Kidney (tissue), 14 donors: ENCODE measurements around the gene SMARCE1. TPM values are rescaled to one million over a fixed set of nuclear protein-coding genes. Genes with fewer than 3 reads are reported as not detected.

Experiments used
- DNase-seq, 5 donors: peaks; one replicate each; pipeline ENCODE4 v3.0.0-alpha.2; 2013 to 2020
- FAIRE-seq: peaks from 2 replicates; lab custom pipeline; 2012; peaks lifted over from hg19 to GRCh38; lab: Jason Lieb, UNC
- H3K27ac ChIP-seq, 2 donors: one replicate each; pipeline ENCODE4 v1.7.0; 2013; ENCODE audit warnings: low read depth in 2 of 2, low read length in 2 of 2, inconsistent platforms in 1 of 2
- H3K27me3 ChIP-seq: one replicate; pipeline ENCODE4 v1.7.1; 2013; ENCODE audit warnings: low read length, inconsistent platforms; ENCODE audit not compliant: control insufficient read depth, insufficient read depth
- H3K36me3 ChIP-seq, 3 donors: one replicate each; pipeline versions ENCODE4 v1.7.0 to v1.7.1; 2013; ENCODE audit warnings: low read length in 3 of 3, control low read depth in 1 of 3, inconsistent platforms in 1 of 3; ENCODE audit not compliant: insufficient read depth in 3 of 3, control insufficient read depth in 2 of 3
- H3K4me1 ChIP-seq, 3 donors: one replicate each; pipeline versions ENCODE4 v1.7.0 to v1.7.1; 2013; ENCODE audit warnings: low read length in 3 of 3, inconsistent platforms in 1 of 3, low read depth in 1 of 3; ENCODE audit not compliant: control insufficient read depth in 2 of 3, insufficient read depth in 2 of 3
- H3K4me3 ChIP-seq, 3 donors: one replicate each; pipeline versions ENCODE4 v1.7.0 to v1.8.1; 2013; ENCODE audit warnings: low read length in 3 of 3, control low read depth in 1 of 3, inconsistent platforms in 1 of 3
- H3K9ac ChIP-seq, 3 donors: one replicate each; pipeline versions ENCODE4 v1.7.0 to v1.7.1; 2013; ENCODE audit warnings: low read length in 3 of 3, control low read depth in 1 of 3, inconsistent platforms in 1 of 3
- H3K9me3 ChIP-seq, 3 donors: one replicate each; pipeline versions ENCODE4 v1.7.0 to v1.7.1; 2013; ENCODE audit warnings: low read length in 3 of 3, control low read depth in 1 of 3, inconsistent platforms in 1 of 3; ENCODE audit not compliant: control insufficient read depth in 2 of 3, insufficient read depth in 1 of 3
- intact Hi-C: fragments of 100-400 bp; cut with DNase I; formaldehyde crosslinking; loops from one replicate; pipeline ENCODE4 v1.11.1; 2022
- polyA plus RNA-seq: library from polyadenylated mRNA; stranded (reverse); fragments of 350-450 nt; fragmentation: Illumina TruSeq; extraction: RNeasy Lipid Tissue Mini Kit (QIAGEN cat#74804); gene quantifications from one replicate; pipeline ENCODE4 v1.2.3, GENCODE V29; 2014; ENCODE audit warnings: low read depth, low replicate concordance; ENCODE audit not compliant: insufficient read depth
- total RNA-seq: library from RNA; stranded (reverse); fragmentation: NEBNext Ultra II Directional; extraction: Animal tissue kit (Norgen Biotek cat#: 25700); gene quantifications from one replicate; pipeline ENCODE4 v1.2.1, GENCODE V29; 2021
- TF ChIP-seq, protein P1 (sequence below): IDR thresholded peaks from 3 replicates; pipeline ENCODE4 v1.5.1; 2012; ENCODE audit warnings: mild to moderate bottlenecking, moderate library complexity, borderline replicate concordance; ENCODE audit not compliant: insufficient read depth; ENCODE audit errors: extremely low read depth
- donor health status: control.
- donor health status: control.
- donor health status: control.
- donor health status: control.
- donor health status: control.
- donor health status: DM: yes; HTN: yes; CAD: no.
- donor health status: Normal renal cell carcinoma (clear cell type).

SMARCE1 gene
- total and polyA plus RNA-seq, 2 donors from 2014 or later: 73.4 to 112 TPM

DNA sequence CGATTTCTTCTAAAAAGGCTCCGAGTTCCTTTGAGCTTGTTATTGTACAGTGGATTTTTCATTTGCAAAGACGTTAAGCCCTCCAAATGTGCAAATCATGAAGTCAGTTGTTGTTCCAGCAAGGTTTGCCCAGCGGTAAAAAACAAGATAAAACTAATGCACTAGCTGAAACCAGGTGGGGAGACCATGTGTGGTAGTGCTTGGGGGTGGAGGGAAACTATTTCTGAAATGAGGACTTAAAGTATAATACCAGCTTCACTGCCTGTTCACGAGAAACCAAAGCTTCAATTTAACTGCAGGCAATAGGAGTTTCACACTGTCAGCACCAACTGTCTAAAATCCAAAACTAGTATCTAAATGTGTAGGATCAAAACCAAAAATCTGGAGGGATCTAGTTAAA is 22.3 kb downstream of the SMARCE1 start:
- TF ChIP-seq, protein P1, sequence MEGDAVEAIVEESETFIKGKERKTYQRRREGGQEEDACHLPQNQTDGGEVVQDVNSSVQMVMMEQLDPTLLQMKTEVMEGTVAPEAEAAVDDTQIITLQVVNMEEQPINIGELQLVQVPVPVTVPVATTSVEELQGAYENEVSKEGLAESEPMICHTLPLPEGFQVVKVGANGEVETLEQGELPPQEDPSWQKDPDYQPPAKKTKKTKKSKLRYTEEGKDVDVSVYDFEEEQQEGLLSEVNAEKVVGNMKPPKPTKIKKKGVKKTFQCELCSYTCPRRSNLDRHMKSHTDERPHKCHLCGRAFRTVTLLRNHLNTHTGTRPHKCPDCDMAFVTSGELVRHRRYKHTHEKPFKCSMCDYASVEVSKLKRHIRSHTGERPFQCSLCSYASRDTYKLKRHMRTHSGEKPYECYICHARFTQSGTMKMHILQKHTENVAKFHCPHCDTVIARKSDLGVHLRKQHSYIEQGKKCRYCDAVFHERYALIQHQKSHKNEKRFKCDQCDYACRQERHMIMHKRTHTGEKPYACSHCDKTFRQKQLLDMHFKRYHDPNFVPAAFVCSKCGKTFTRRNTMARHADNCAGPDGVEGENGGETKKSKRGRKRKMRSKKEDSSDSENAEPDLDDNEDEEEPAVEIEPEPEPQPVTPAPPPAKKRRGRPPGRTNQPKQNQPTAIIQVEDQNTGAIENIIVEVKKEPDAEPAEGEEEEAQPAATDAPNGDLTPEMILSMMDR: no peak
- H3K27me3 ChIP-seq: no peaks in the 10 kb centered on the region

DNA sequence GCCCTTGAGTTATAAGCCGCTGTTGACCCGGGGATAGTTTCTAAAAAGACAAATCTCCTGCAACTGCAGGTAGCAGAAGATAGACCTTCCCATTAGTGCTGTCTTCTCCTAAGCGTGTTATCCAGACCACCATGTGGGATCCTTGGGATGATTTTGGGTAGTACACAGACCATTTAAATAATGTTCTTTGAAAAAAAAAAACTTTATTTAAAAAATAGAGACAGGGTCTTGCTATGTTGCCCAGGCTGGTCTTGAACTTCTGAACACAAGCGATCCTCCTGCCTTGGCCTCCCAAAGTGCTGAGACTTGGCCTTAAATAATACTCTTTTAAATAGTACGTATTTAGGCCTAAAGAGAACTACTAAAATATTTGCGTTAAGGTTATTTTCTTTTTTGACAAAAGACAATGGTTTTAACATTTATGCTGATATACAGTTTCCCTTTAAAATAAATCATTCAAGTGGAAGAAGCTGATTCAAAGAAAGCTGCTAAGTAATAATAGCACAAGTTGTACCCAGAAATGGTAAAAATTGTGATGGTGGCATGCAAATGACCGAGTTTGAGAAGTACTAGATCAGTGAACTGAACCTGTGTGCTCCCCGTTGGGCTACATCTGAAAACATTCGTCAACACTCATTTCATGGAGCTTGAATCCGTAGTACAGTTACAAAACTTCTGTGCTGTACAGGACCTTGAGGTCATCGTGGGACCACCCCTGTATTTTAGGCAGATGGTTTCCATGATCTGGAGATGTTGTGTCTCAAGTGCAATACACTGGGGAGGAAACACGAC is 24.0 kb downstream of the SMARCE1 start:
- H3K4me1 ChIP-seq: peaks cover 2 to 4% (median 4%) of the 10 kb centered on the region in 3 donors
- H3K9ac ChIP-seq: no peak overlapping the region
- no peaks in the 10 kb centered on the region for H3K9me3 ChIP-seq
- no peak for DNase-seq
- H3K36me3 ChIP-seq: peaks cover 0 to 7% (median 3%) of the 10 kb centered on the region in 3 donors
- FAIRE-seq: no peak
- H3K4me3 ChIP-seq: no peak overlapping the region
- TF ChIP-seq, protein P1: no peak
- no peak overlapping the region for H3K27ac ChIP-seq
- no peaks in the 10 kb centered on the region for H3K27me3 ChIP-seq
- intact Hi-C loops: no loop called here

More for the DNA sequence above, 22.3 kb downstream of the SMARCE1 start:
- Histone ChIP-seq H3K4me1 (peaks cover 0 to 2% (median 0%) of the 10 kb centered on the region in 3 donors), H3K4me3 (no peak overlapping the region), H3K9ac (no peak overlapping the region), H3K9me3 (no peaks in the 10 kb centered on the region), H3K36me3 (peaks cover 2 to 21% (median 8%) of the 10 kb centered on the region in 3 donors), H3K27ac (no peak overlapping the region)
- FAIRE-seq: no peak
- intact Hi-C loops: no loop called here
- no peak for DNase-seq

DNA sequence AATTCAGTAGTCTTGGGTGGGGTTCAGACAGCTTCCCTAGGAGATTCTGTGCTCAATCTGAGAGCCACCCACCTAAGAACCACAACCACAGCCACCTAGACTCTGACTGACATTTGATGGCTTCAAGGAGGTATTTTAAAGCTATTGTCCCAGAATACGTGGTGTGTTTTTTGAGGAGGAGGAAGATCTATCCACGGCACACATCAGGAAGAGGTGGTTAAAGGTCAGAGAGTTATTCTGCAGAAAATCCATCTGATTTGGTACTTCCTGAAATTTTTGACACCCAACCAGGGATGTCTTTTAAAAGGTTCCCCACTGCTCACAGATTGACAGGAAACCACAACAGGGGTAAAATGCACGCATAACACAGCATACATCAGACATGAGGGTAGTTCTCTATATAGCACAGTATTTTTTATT is 25.1 kb downstream of the SMARCE1 start:
- H3K9me3 ChIP-seq: no peaks in the 10 kb centered on the region
- intact Hi-C loops: no loop called here
- FAIRE-seq (no peak), DNase-seq (no peak)
- H3K27ac ChIP-seq: no peak overlapping the region
- no peak overlapping the region for H3K9ac ChIP-seq
- no peak overlapping the region for H3K4me3 ChIP-seq
- no peaks in the 10 kb centered on the region for H3K36me3 ChIP-seq
- no peaks in the 10 kb centered on the region for H3K27me3 ChIP-seq
- TF ChIP-seq, protein P1: no peak
- H3K4me1 ChIP-seq: peaks cover 2 to 4% (median 4%) of the 10 kb centered on the region in 3 donors
